Sigmoid colon (tissue), 7 donors: ENCODE data around the gene TNFRSF17. TPM values are rescaled to one million over a fixed set of nuclear protein-coding genes. Genes with fewer than 3 reads are reported as not detected.
A peak's percentile ranks its signal among the peaks of the same experiment; 100 is the strongest.

ENCODE experiments used
- DNase-seq: peaks from one replicate; pipeline ENCODE4 v3.0.0-alpha.2; 2019
- H3K27ac ChIP-seq, 4 donors: fragments of 200-600 bp; sonication (generic); one replicate each; pipeline ENCODE4 v1.5.1; 2016 to 2019; ENCODE audit warnings: mild to moderate bottlenecking in 1 of 4
- H3K27me3 ChIP-seq, 3 donors: fragments of 200-600 bp; sonication (generic); one replicate each; pipeline ENCODE4 v1.5.1; 2019; ENCODE audit warnings: mild to moderate bottlenecking in 1 of 3
- H3K36me3 ChIP-seq, 4 donors: fragments of 200-600 bp; sonication (generic); one replicate each; pipeline ENCODE4 v1.5.1; 2016 to 2019
- H3K4me1 ChIP-seq, 4 donors: fragments of 200-600 bp; sonication (generic); one replicate each; pipeline ENCODE4 v1.5.1; 2017 to 2019
- H3K4me3 ChIP-seq, 4 donors: fragments of 200-600 bp; sonication (generic); one replicate each; pipeline ENCODE4 v1.5.1; 2017 to 2019; ENCODE audit warnings: mild to moderate bottlenecking in 2 of 4, moderate library complexity in 1 of 4
- H3K9me3 ChIP-seq, 4 donors: fragments of 200-600 bp in 3 of 4; sonication (generic) in 3 of 4; one replicate each; pipeline versions ENCODE4 v1.5.1 to v1.6.1; 2013 to 2019
- CTCF ChIP-seq, 4 experiments: fragments of 450-650 bp in 3 of 4; fragments of 200-600 bp in 1 of 4; IDR thresholded peaks; one replicate each; pipeline ENCODE4 v1.5.1; 2016 to 2019; ENCODE audit warnings: antibody characterized with exemption in 4 of 4, mild to moderate bottlenecking in 3 of 4, moderate library complexity in 2 of 4
- EP300 ChIP-seq, 4 donors: sonication (generic); formaldehyde crosslinking; IDR thresholded peaks; one replicate each; pipeline ENCODE4 v1.6.1; 2017; ENCODE audit warnings: antibody characterized with exemption in 4 of 4
- POLR2A ChIP-seq, 2 donors: fragments of 450-650 bp; IDR thresholded peaks; one replicate each; pipeline ENCODE4 v1.6.1; 2016; ENCODE audit warnings: antibody characterized with exemption in 2 of 2, mild to moderate bottlenecking in 2 of 2, moderate library complexity in 2 of 2
- POLR2AphosphoS5 ChIP-seq, 4 donors: sonication (generic); formaldehyde crosslinking; IDR thresholded peaks; one replicate each; pipeline ENCODE4 v1.6.1; 2017; ENCODE audit warnings: antibody characterized with exemption in 4 of 4
- WGBS, 2 donors: extraction: QIAGEN DNeasy Blood & Tissue Kit; methylation state at CpG; one replicate each; pipeline ENCODE4 v1.1.7; 2013; 5-methylcytosine and 5-hydroxymethylcytosine counted together
- intact Hi-C: fragments of 100-400 bp; cut with DNase I; formaldehyde crosslinking; loops from one replicate; pipeline ENCODE4 v1.15.1; 2023
- polyA plus RNA-seq, 3 donors: library from polyadenylated mRNA; stranded (reverse); fragments of 200-250 nt; gene quantifications; one replicate each; pipeline ENCODE4 v1.2.3, GENCODE V29; 2013
- total RNA-seq, 4 donors: library from RNA; depleted of rRNA; stranded (reverse); fragments of >200 nt; gene quantifications; one replicate each; pipeline ENCODE4 v1.1.0, GENCODE V29; 2016
- donor health status: healthy with polysubstance abuse.
- donor health status: Bipolar disorder and iron deficiency.
- donor health status: healthy.

Gene TNFRSF17
- total and polyA plus RNA-seq, 7 donors = 1.8 to 3.8 (median 1.8) TPM; not detected in 4

GRCh38 chr16:11990702-11991390 lies 25.8 kb downstream of the TNFRSF17 start:
- H3K27me3 ChIP-seq = no peaks in the 10 kb centered on the region
- no peaks in the 10 kb centered on the region for H3K4me1 ChIP-seq
- intact Hi-C loops = no loop called here
- no peak for DNase-seq
- H3K36me3 ChIP-seq = no peaks in the 10 kb centered on the region
- TF ChIP-seq POLR2A (IDR thresholded peaks at IDR 0.05) (no peak), CTCF (IDR thresholded peaks at IDR 0.05) (no peak), POLR2AphosphoS5 (IDR thresholded peaks at IDR 0.05) (no peak), EP300 (IDR thresholded peaks at IDR 0.05) (no peak)
- no peak overlapping the region for H3K27ac ChIP-seq
- H3K9me3 ChIP-seq = no peaks in the 10 kb centered on the region
- no peak overlapping the region for H3K4me3 ChIP-seq
- WGBS, 2 donors = 86 to 92% methylated on average over 11 of the region's 11 CpGs

GRCh38 chr16:11992008-11992584 lies 27.1 kb downstream of the TNFRSF17 start:
- 94 to 95% methylated on average over 3 of the region's 3 CpGs for WGBS, 2 donors

GRCh38 chr16:11992586-11993524 lies 27.8 kb downstream of the TNFRSF17 start:
- no peaks in the 10 kb centered on the region for H3K27me3 ChIP-seq
- TF ChIP-seq POLR2A (IDR thresholded peaks at IDR 0.05) (no peak), CTCF (IDR thresholded peaks at IDR 0.05) (no peak)
- no peaks in the 10 kb centered on the region for H3K36me3 ChIP-seq
- 96% methylated on average over 16 of the region's 16 CpGs for WGBS, 2 donors
- H3K4me3 ChIP-seq = no peak overlapping the region
- no peaks in the 10 kb centered on the region for H3K9me3 ChIP-seq
- intact Hi-C loops = no loop called here
- no peaks in the 10 kb centered on the region for H3K4me1 ChIP-seq
- no peak for DNase-seq
- no peak overlapping the region for H3K27ac ChIP-seq

More at GRCh38 chr16:11992008-11992584, 27.1 kb downstream of the TNFRSF17 start:
- TF ChIP-seq CTCF (IDR thresholded peaks at IDR 0.05) (no peak), POLR2A (IDR thresholded peaks at IDR 0.05) (no peak), POLR2AphosphoS5 (IDR thresholded peaks at IDR 0.05) (no peak), EP300 (IDR thresholded peaks at IDR 0.05) (no peak)
- intact Hi-C loops = no loop called here
- H3K36me3 ChIP-seq = no peaks in the 10 kb centered on the region
- no peaks in the 10 kb centered on the region for H3K4me1 ChIP-seq
- H3K27me3 ChIP-seq = no peaks in the 10 kb centered on the region
- H3K27ac ChIP-seq = no peak overlapping the region
- DNase-seq = no peak
- no peaks in the 10 kb centered on the region for H3K9me3 ChIP-seq
- no peak overlapping the region for H3K4me3 ChIP-seq

GRCh38 chr16:11994143-11995119 lies 29.4 kb downstream of the TNFRSF17 start:
- TF ChIP-seq POLR2A (IDR thresholded peaks at IDR 0.05) (no peak), POLR2AphosphoS5 (IDR thresholded peaks at IDR 0.05) (peak in 1 of 4 donors; percentile 16)
- WGBS, 2 donors = 77 to 83% methylated on average over 8 of the region's 8 CpGs
- intact Hi-C loops = no loop called here
- Histone ChIP-seq H3K36me3 (no peaks in the 10 kb centered on the region), H3K4me3 (no peak overlapping the region), H3K9me3 (no peaks in the 10 kb centered on the region), H3K27me3 (no peaks in the 10 kb centered on the region), H3K4me1 (no peaks in the 10 kb centered on the region), H3K27ac (peak overlapping the region in 2 of 4 donors; percentile 22 to 48)
- peak; percentile 68 for DNase-seq
